Measurements from ENCODE around the gene NELL1. TPM values are rescaled to one million over a fixed set of nuclear protein-coding genes. Genes with fewer than 3 reads are reported as not detected.

The NELL1 gene
- total and polyA plus RNA-seq, 2 donors: 0.37 to 5.4 TPM

DNA sequence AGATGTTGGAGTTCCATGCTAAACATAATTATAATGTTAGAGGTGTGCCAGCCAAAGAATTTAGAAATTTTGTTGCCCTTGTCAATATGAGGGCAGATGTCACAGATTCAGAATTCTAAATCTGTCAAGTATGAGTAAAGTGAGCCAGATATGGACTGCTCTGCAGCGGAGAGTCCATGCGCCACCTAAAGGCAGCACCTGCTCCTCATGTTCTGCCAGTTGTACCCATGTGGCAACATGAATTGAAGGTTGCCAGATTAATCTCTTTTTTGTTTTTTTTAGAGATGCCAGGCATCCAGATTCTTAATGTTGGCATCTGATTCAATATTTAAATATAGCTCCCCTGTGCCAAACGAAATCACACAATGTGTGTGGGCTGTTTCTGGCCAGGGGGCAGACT is 844.9 kb downstream of the NELL1 start:
- Histone ChIP-seq H3K4me3 (ENCODE audit: low read depth, low read length) (no peak overlapping the region), H3K36me3 (ENCODE audit: insufficient read depth) (no peaks in the 10 kb centered on the region), H3K27ac (ENCODE audit: low read depth) (no peak overlapping the region), H3K4me1 (ENCODE audit: insufficient read depth) (no peaks in the 10 kb centered on the region)
- WGBS: 51% methylated on average over 3 of the region's 3 CpGs
- DNase-seq (ENCODE audit: extremely low spot score): no peak

GRCh38 chr11:21520244-21520643 is 850.9 kb downstream of the NELL1 start:
- Histone ChIP-seq H3K4me3 (ENCODE audit: low read depth, low read length) (no peak overlapping the region), H3K27ac (ENCODE audit: low read depth) (no peak overlapping the region), H3K4me1 (ENCODE audit: insufficient read depth) (no peaks in the 10 kb centered on the region), H3K36me3 (ENCODE audit: insufficient read depth) (no peaks in the 10 kb centered on the region)
- 37% methylated on average over 1 of the region's 1 CpG for WGBS
- DNase-seq (ENCODE audit: extremely low spot score): no peak

DNA sequence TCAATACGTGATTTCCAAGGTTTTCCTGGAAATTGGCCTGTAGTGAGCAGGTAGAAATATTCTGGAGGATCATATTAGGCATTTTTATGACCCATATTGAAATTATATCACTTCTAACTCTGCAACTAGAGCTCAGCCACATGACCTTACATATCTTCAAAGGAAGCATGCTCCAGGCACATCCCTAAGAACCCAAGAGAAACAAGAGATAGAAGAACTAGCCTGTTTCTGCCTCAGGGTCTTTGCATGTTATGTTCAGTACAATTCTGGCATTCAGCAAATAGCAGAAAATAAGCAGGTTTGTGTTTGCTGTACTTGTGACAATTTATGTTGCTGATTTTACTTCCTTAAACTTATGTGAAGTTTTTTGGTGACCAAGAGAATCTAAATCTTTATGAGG is 859.8 kb downstream of the NELL1 start:
- Histone ChIP-seq H3K4me3 (ENCODE audit: low read depth, low read length) (no peak overlapping the region), H3K27ac (ENCODE audit: low read depth) (no peak overlapping the region), H3K4me1 (ENCODE audit: insufficient read depth) (no peaks in the 10 kb centered on the region), H3K36me3 (ENCODE audit: insufficient read depth) (no peaks in the 10 kb centered on the region)
- no peak for DNase-seq (ENCODE audit: extremely low spot score)
- WGBS: 40% methylated on average over 1 of the region's 1 CpG

DNA sequence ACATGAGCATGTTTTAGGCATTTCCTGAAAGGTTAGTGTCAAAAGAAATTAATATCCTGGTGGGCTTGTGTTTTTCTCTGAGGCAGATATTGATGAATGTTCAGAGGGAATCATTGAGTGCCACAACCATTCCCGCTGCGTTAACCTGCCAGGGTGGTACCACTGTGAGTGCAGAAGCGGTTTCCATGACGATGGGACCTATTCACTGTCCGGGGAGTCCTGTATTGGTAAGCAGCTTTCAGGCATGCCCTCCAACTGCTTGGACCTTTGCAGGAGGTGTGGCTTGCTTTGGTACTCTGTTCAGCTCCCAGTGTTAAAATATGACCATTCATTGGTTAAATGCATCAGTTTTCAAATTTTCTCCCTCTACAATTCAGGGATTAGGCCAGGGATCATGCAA is 864.9 kb downstream of the NELL1 start:
- DNase-seq (ENCODE audit: extremely low spot score): no peak
- H3K27ac ChIP-seq (ENCODE audit: low read depth): no peak overlapping the region
- H3K4me1 ChIP-seq (ENCODE audit: insufficient read depth): no peaks in the 10 kb centered on the region
- no peaks in the 10 kb centered on the region for H3K36me3 ChIP-seq (ENCODE audit: insufficient read depth)
- 82% methylated on average over 5 of the region's 5 CpGs for WGBS
- no peak overlapping the region for H3K4me3 ChIP-seq (ENCODE audit: low read depth, low read length)

DNA sequence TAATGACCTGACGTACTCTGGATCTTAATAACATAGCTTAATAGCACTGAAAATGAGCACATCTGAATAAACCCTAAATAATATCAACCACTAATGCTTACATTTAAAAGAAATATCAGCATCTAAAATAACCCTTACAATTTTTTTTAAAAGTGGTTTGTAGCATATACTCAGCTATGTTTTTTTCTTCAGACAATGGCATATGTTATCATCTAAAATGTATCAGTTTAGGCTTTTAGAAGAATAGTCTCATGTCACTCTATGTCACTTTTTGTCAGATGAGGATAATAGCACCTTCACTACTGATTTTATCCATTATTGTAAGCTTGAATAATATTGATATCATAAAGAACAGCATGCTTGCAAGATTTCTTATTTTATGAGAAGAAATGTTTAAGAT is 868.6 kb downstream of the NELL1 start:
- no peak for DNase-seq (ENCODE audit: extremely low spot score)
- H3K4me3 ChIP-seq (ENCODE audit: low read depth, low read length): no peak overlapping the region
- no peaks in the 10 kb centered on the region for H3K36me3 ChIP-seq (ENCODE audit: insufficient read depth)
- no peaks in the 10 kb centered on the region for H3K4me1 ChIP-seq (ENCODE audit: insufficient read depth)
- H3K27ac ChIP-seq (ENCODE audit: low read depth): no peak overlapping the region
- 71% methylated on average over 1 of the region's 1 CpG for WGBS

DNA sequence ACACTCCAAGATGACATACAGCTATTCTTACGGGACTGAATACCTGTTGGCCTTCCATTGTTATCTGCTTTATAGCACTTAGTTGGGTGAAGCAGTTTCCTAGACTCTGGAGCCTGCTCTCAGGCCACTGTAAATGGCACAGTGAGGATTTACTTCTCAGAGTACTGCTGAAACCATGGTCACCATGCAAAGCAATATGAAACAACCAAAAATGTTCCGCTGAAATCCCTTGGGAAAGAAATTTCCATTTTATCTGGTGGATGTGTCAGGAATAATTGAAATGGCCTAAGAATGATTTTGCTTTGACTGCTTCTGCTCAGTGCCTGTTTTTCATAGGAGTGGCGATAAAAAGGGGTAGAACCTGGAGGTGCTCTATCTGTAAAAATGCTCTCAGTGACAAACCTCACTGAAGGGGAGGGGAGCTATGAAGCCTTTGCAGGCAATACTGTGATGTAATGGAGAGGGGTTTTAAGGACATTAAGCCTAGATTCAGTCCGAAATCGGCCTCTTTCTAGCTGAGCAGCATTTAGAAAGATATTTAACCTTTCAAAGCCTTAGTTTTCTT is 871.9 kb downstream of the NELL1 start:
- 78% methylated on average over 5 of the region's 5 CpGs for WGBS
- no peak for DNase-seq (ENCODE audit: extremely low spot score)
- Histone ChIP-seq H3K27ac (ENCODE audit: low read depth) (no peak overlapping the region), H3K4me1 (ENCODE audit: insufficient read depth) (no peaks in the 10 kb centered on the region), H3K4me3 (ENCODE audit: low read depth, low read length) (no peak overlapping the region), H3K36me3 (ENCODE audit: insufficient read depth) (no peaks in the 10 kb centered on the region)

DNA sequence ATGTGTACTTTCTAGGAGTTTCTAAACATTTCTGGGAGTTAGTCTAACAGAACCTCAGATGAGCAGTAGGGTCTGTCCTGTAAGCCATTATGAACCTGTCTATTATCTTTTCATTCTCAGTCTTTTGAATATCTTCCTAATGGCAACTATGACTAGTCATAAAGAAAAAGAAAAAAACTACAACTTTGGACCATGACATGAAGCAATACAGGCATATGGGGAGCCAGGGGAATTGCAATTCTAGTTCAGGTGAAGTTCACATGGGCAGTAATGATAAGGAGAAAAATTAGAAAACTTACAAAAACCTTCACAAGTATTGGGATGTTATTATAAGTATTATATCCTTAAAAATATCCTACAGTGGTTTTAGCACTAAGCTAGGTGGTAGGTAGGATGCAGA is 874.5 kb downstream of the NELL1 start:
- H3K27ac ChIP-seq (ENCODE audit: low read depth): no peak overlapping the region

GRCh38 chr11:21545699-21546098 is 876.3 kb downstream of the NELL1 start:
- Histone ChIP-seq H3K27ac (ENCODE audit: low read depth) (no peak overlapping the region), H3K4me1 (ENCODE audit: insufficient read depth) (no peaks in the 10 kb centered on the region), H3K4me3 (ENCODE audit: low read depth, low read length) (no peak overlapping the region), H3K36me3 (ENCODE audit: insufficient read depth) (no peaks in the 10 kb centered on the region)
- WGBS: 61% methylated on average over 1 of the region's 1 CpG
- DNase-seq (ENCODE audit: extremely low spot score): no peak

More for the DNA sequence above, 874.5 kb downstream of the NELL1 start:
- Histone ChIP-seq H3K4me3 (ENCODE audit: low read depth, low read length) (no peak overlapping the region), H3K4me1 (ENCODE audit: insufficient read depth) (no peaks in the 10 kb centered on the region), H3K36me3 (ENCODE audit: insufficient read depth) (no peaks in the 10 kb centered on the region)
- no peak for DNase-seq (ENCODE audit: extremely low spot score)

GRCh38 chr11:21546703-21547102 is 877.3 kb downstream of the NELL1 start:
- H3K36me3 ChIP-seq (ENCODE audit: insufficient read depth): no peaks in the 10 kb centered on the region
- no peak overlapping the region for H3K27ac ChIP-seq (ENCODE audit: low read depth)
- WGBS: 80% methylated on average over 1 of the region's 1 CpG
- H3K4me3 ChIP-seq (ENCODE audit: low read depth, low read length): no peak overlapping the region
- H3K4me1 ChIP-seq (ENCODE audit: insufficient read depth): no peaks in the 10 kb centered on the region
- no peak for DNase-seq (ENCODE audit: extremely low spot score)

DNA sequence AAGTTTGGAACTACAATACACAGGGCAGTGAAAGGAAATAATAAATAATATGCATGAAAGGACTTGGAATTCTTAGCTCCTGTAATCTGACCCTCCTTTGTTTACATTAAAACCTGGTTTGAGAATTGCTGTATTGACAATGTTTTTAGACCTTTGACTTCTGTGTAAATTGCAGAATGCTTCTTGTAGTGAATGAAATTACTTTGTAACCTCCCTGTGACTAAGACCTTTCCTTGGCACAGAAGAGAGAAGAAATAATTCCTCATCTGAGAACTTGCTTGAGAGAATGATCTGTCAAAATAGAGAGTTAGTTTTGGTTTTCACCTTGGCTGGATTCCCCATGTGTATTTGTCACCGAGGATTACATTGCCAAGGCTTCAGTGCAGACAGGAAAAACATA is 883.5 kb downstream of the NELL1 start:
- no peaks in the 10 kb centered on the region for H3K36me3 ChIP-seq (ENCODE audit: insufficient read depth)
- 4% methylated on average over 1 of the region's 1 CpG for WGBS
- H3K27ac ChIP-seq (ENCODE audit: low read depth): no peak overlapping the region
- H3K4me3 ChIP-seq (ENCODE audit: low read depth, low read length): no peak overlapping the region
- no peaks in the 10 kb centered on the region for H3K4me1 ChIP-seq (ENCODE audit: insufficient read depth)
- no peak for DNase-seq (ENCODE audit: extremely low spot score)

GRCh38 chr11:21553795-21554194 is 884.4 kb downstream of the NELL1 start:
- no peaks in the 10 kb centered on the region for H3K36me3 ChIP-seq (ENCODE audit: insufficient read depth)
- WGBS: 32% methylated on average over 1 of the region's 1 CpG
- DNase-seq (ENCODE audit: extremely low spot score): no peak

GRCh38 chr11:21554284-21554683 is 884.9 kb downstream of the NELL1 start:
- 60% methylated on average over 3 of the region's 3 CpGs for WGBS
- Histone ChIP-seq H3K36me3 (ENCODE audit: insufficient read depth) (no peaks in the 10 kb centered on the region), H3K27ac (ENCODE audit: low read depth) (no peak overlapping the region), H3K4me1 (ENCODE audit: insufficient read depth) (no peaks in the 10 kb centered on the region), H3K4me3 (ENCODE audit: low read depth, low read length) (no peak overlapping the region)
- DNase-seq (ENCODE audit: extremely low spot score): no peak

More at GRCh38 chr11:21553795-21554194, 884.4 kb downstream of the NELL1 start:
- H3K4me3 ChIP-seq (ENCODE audit: low read depth, low read length): no peak overlapping the region
- no peaks in the 10 kb centered on the region for H3K4me1 ChIP-seq (ENCODE audit: insufficient read depth)
- H3K27ac ChIP-seq (ENCODE audit: low read depth): no peak overlapping the region

DNA sequence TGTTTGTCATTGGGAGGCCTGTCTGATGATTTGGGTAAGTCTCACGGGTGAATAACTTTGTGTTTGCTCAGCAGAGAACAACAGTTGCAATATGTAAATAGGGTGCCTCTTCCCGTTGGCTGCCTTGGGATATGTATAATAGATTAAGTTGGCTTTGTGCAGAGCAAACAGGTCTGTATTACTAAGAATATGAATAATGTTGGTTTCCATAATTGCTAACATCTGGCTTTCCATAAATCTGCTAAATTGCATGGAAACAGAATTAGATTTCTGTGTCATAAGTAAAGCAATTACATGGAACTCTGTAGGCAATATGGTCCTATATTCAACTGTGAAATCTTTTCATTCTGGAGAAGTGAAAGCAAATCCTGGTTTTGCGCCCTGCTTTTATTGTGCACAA is 887.5 kb downstream of the NELL1 start:
- WGBS: 54% methylated on average over 3 of the region's 3 CpGs
- no peaks in the 10 kb centered on the region for H3K36me3 ChIP-seq (ENCODE audit: insufficient read depth)
- H3K4me1 ChIP-seq (ENCODE audit: insufficient read depth): no peaks in the 10 kb centered on the region
- no peak for DNase-seq (ENCODE audit: extremely low spot score)
- no peak overlapping the region for H3K4me3 ChIP-seq (ENCODE audit: low read depth, low read length)
- no peak overlapping the region for H3K27ac ChIP-seq (ENCODE audit: low read depth)

DNA sequence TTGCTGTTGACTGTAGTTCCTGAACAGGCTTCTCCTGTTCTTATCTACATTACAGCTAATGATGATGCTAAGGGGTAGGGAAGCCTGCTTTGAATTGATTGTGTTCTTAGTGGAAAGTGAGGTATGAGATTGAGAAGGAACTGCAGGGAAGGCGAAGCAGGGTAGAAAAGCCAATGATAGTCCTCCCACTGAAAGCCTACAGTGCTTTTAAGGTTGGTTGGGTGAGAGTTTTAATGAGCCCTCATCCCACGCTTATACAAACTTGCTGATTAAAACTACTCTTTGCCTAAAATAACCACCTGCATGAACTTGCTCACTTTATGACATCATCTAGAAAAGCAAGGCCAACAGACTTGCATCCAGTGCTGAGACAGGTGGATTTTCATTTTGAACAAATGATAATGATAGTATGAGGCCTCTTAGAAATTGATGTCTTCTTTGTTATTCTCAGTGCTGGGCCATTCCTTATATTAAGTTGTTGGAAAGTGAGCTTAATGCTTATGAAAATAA is 891.1 kb downstream of the NELL1 start:
- WGBS: 75% methylated on average over 2 of the region's 2 CpGs
- H3K27ac ChIP-seq (ENCODE audit: low read depth): no peak overlapping the region
- H3K4me3 ChIP-seq (ENCODE audit: low read depth, low read length): no peak overlapping the region
- no peak for DNase-seq (ENCODE audit: extremely low spot score)
- no peaks in the 10 kb centered on the region for H3K36me3 ChIP-seq (ENCODE audit: insufficient read depth)
- H3K4me1 ChIP-seq (ENCODE audit: insufficient read depth): no peaks in the 10 kb centered on the region

GRCh38 chr11:21561581-21561980 is 892.2 kb downstream of the NELL1 start:
- no peak overlapping the region for H3K27ac ChIP-seq (ENCODE audit: low read depth)
- no peaks in the 10 kb centered on the region for H3K36me3 ChIP-seq (ENCODE audit: insufficient read depth)
- no peak overlapping the region for H3K4me3 ChIP-seq (ENCODE audit: low read depth, low read length)
- DNase-seq (ENCODE audit: extremely low spot score): no peak
- no peaks in the 10 kb centered on the region for H3K4me1 ChIP-seq (ENCODE audit: insufficient read depth)
- WGBS: 78% methylated on average over 1 of the region's 1 CpG
